GM23338 (cell line): ENCODE data around the gene ST6GALNAC3.

ENCODE experiments used
- CREB1 ChIP-seq: fragments of 250-450 bp; sonication (Bioruptor Pico); IDR thresholded peaks from 2 replicates; pipeline ENCODE4 v1.5.0; 2020; ENCODE audit warnings: low read depth, mild to moderate bottlenecking, moderate library complexity
- CTCF ChIP-seq, 2 experiments: fragments of 200-600 bp in 1 of 2; sonication (generic) in 1 of 2; conservative IDR thresholded peaks; 2 replicates each; pipeline versions ENCODE4 v1.5.1 to v1.6.1; 2016 to 2017; ENCODE audit warnings: antibody characterized with exemption in 2 of 2, low read depth in 2 of 2, mild to moderate bottlenecking in 2 of 2, moderate library complexity in 1 of 2
- EZH2 ChIP-seq: fragments of 200-600 bp; sonication (generic); IDR thresholded peaks from one replicate; pipeline ENCODE4 v1.8.0; 2017; ENCODE audit warnings: antibody characterized with exemption, mild to moderate bottlenecking, low read depth; ENCODE audit not compliant: unreplicated experiment
- EZH2phosphoT487 ChIP-seq: fragments of 200-600 bp; sonication (generic); IDR thresholded peaks from one replicate; pipeline ENCODE4 v1.8.1; 2018; ENCODE audit warnings: antibody characterized with exemption; ENCODE audit not compliant: unreplicated experiment
- JUNB ChIP-seq: IDR thresholded peaks from one replicate; pipeline ENCODE4 v1.6.1; 2016; ENCODE audit warnings: antibody characterized with exemption; ENCODE audit not compliant: unreplicated experiment
- NANOG ChIP-seq: IDR thresholded peaks from 2 replicates; pipeline ENCODE4 v1.6.1; 2016; ENCODE audit warnings: antibody characterized with exemption, borderline replicate concordance
- POLR2AphosphoS5 ChIP-seq: IDR thresholded peaks from 2 replicates; pipeline ENCODE4 v1.6.1; 2016; ENCODE audit warnings: antibody characterized with exemption, low read depth
- REST ChIP-seq: IDR thresholded peaks from one replicate; pipeline ENCODE4 v1.6.1; 2018; ENCODE audit warnings: antibody characterized with exemption; ENCODE audit not compliant: unreplicated experiment
- STAT1 ChIP-seq: IDR thresholded peaks from one replicate; pipeline ENCODE4 v1.6.1; 2016; ENCODE audit warnings: antibody characterized with exemption; ENCODE audit not compliant: unreplicated experiment
- ZNF114 ChIP-seq: fragments of 250-450 bp; sonication (Bioruptor Pico); IDR thresholded peaks from 2 replicates; pipeline ENCODE4 v1.5.0; 2020; ENCODE audit warnings: mild to moderate bottlenecking, moderate library complexity
- ZNF331 ChIP-seq: fragments of 250-450 bp; sonication (Bioruptor Pico); IDR thresholded peaks from 2 replicates; pipeline ENCODE4 v1.5.0; 2020; ENCODE audit warnings: low read depth, mild to moderate bottlenecking, moderate library complexity

GRCh38 chr1:76202670-76203069 is 128.1 kb downstream of the ST6GALNAC3 start:
- TF ChIP-seq EZH2 (no peak), POLR2AphosphoS5 (no peak), NANOG (no peak), JUNB (no peak), EZH2phosphoT487 (no peak), CTCF (conservative IDR thresholded peaks at IDR 0.05; ENCODE audit: low read depth in 2 of 2) (no peak), STAT1 (no peak), CREB1 (CRISPR knock-in tag) (no peak), ZNF114 (CRISPR knock-in tag) (no peak), REST (no peak), ZNF331 (CRISPR knock-in tag) (no peak)
